HG02571 (cell line): Measurements from ENCODE around the gene METTL9.
"Not testable (repeated sequence)": the region's sequence is repeated elsewhere in the genome, so short reads cannot be mapped to it uniquely, and the experiment has no call there.

ENCODE experiments used
- ATAC-seq: cut with Tn5 transposase; IDR thresholded peaks from one replicate; pipeline ENCODE4 v1.9.1; 2021; ENCODE audit warnings: mild to moderate bottlenecking, moderate library complexity; ENCODE audit not compliant: unreplicated experiment

Gene METTL9

GRCh38 chr16:21599122-21600030 lies at the start of gene METTL9:
Gene METTL9, plus strand, starts transcription at chr16:21599577. Its CDS starts 157 bp downstream, at chr16:21599734.
- peak; percentile 90 for ATAC-seq

DNA sequence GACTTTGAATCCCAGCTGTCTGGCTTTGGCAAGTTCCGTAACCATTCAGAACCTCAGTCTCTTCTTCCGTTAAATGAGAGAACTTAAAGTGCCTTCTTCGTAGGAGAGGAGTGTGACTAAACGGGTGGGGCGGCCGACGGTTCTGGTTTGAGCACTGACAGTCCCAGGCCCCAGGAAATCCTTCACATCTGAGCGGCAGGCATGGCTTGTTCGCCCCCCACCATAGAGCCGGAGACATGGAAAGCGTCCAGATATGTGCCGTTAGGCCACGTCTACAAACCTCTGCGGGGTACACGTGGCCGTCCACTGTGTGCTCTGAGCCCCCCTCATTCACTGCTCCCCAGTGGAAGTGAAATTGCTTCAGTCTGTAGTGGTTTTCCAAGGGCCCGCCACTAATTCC lies 49.4 kb upstream of the METTL9 start:
- ATAC-seq, result not testable (repeated sequence)

- not testable (repeated sequence) for ATAC-seq
These were observed 48.9 kb upstream of the METTL9 start for GRCh38 chr16:21550435-21550834.

DNA sequence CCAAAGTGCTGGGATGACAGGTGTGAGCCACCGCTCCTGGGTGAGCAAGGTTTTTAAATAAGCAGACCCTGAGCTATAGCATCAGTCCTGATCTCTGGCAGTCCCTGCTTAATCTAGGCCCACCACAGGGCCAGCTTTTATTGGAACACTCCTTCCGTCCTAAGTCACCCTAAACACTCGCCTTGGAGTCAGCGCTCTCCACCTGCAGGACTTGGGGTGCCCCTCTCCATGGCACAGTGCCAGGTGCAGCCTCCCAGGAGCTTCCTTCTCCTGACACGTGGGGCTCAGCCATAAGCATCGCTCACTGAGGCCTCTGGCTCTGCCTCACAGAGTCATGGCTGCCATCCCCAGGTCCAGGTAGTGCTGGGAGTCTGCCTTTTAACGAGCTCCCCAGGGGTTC lies 48.3 kb upstream of the METTL9 start:
- not testable (repeated sequence) for ATAC-seq

DNA sequence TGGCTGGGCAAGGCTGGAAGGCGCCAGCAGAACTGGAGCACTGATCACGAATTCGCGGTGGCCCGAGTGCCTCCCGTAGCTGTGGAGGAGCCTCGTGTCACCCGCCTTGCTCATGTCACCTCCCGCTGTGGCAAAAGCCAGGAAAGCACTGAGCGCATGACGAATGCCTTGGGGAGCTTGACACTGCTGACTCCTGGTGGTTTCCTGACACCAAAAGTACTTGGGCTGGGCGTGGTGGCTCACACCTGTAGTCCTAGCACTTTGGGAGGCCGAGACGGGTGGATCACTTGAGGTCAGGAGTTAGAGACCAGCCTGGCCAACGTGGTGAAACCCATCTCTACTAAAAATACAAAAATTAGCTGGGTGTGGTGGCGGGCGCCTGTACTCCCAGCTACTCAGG lies 47.8 kb upstream of the METTL9 start:
- ATAC-seq, result not testable (repeated sequence)

GRCh38 chr16:21553481-21554296 lies 45.7 kb upstream of the METTL9 start:
- not testable (repeated sequence) for ATAC-seq

DNA sequence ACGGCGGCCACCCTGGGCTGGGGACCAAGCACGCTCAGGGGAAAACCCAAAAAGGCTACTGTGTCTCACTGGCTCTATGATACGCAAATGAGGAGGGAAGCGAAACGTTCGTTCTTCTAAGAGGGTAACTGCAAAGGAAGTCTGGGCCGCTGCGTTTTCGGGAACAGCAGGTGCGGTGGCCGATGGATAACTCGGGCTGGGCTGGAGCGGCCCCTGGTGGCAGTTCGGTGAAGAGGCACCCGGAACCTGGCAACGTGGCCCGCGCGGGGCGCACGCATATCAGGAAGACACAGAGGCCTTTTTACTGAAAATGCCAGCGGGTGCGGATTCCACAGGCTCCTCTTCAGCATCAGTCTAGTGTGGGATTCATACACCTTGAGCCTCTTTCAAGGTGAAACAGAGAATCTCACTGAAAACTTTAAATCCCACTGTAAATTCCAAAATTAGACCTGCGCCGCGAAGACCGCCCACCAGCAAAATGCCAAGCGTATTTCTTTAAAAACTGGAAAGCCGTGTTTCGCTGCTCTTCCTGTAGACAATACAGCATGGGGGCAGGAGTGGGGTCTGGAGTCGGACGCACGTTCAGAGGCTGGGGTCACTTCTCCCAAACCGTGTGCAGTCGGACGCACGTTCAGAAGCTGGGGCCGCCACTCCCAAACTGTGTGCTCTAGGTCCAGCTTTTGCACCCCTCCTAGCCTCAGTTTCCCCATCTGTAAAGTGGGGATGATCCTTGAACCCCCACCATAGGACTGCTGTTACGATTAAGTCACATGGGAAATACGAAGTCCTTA lies 44.4 kb upstream of the METTL9 start:
- ATAC-seq, result peak; percentile 94

DNA sequence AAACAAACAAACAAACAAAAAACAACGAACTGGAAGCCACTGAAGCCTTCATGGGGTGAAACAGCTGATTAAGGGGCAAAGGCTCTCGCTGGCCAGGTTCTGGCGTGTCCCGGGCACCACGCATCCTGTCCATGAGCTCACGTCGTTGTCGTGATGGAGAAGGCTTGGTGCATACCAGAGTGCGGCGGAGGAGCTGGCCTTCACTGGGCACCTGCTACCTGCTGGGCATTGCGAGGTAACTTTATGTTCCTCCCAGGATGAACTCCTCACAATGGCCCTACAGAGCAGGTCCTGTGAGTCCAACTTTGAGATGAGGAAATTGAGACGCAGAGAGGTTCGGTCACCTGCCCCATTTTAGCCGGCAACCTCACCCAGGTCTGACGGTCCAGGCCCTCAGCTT lies 43.8 kb upstream of the METTL9 start:
- not testable (repeated sequence) for ATAC-seq

DNA sequence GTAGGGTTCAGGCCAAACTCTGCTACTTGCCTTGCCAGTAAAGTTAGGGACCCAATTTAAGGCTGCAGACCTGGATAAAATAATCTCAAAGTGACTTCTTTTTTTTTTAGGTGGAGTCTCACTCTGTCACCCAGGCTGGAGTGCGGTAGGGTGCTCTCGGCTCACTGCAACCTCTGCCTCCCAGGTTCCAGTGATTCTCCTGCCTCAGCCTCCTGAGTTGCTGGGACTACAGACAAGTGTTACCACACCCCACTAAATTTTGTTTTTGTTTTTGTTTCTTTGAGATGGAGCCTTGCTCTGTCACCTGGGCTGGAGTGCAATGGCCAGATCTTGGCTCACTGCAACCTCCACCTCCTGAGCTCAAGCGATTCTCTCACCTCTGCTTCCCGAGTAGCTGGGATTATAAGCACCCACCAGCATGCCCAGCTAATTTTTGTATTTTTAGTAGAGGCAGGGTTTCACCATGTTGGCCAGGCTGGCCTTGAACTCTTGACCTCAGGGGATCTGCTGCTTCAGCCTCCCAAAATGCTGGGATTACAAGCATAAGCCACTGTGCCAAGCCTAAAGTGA lies 43.3 kb upstream of the METTL9 start:
- not testable (repeated sequence) for ATAC-seq

DNA sequence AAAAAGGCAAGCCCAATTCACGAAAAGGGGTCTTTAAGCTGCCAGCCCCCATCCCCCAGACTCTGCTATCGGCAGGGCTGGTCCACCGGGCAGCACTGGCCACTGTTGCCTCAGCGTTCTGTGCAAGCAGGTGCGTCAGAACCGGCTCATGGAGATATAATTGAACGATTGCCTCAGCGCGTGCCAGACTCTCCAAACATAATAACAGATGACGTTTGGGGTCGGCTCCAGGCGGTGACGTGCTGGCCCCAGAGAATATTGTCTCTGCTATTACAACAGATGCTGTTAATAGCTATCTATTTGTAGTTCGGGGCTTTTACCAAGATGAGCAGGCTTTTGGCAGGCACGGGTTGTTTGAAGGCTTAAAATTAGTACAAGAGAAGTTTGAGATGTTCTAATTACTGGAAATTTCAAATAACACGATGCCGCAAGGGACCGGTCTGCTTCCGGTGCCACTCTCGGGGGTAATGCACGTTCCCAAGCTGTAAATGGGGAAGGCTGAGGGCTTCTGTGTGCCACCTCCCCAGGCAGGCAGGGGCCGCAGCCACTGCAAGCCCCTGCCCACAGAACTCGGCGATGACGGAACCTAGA lies 42.6 kb upstream of the METTL9 start:
- ATAC-seq, result not testable (repeated sequence)

DNA sequence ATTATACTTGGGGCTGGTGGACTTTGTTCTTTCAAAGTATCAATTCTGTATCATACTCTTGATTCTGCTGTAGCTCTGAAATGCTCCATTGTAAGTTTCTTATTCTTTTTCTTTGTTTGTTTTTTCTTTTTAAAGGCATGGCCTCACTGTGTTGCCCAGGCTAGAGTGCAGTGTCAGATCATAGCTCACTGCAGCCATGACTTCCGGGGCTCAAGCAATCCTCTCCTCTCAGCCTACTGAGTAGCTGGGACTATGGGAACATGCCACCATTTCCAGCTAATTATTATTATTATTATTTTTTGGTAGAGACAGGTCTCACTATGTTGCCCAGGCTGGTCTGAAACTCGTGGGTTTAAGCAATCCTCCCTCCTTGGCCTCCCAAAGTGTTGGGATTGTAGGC lies 38.9 kb upstream of the METTL9 start:
- ATAC-seq, result no peak

DNA sequence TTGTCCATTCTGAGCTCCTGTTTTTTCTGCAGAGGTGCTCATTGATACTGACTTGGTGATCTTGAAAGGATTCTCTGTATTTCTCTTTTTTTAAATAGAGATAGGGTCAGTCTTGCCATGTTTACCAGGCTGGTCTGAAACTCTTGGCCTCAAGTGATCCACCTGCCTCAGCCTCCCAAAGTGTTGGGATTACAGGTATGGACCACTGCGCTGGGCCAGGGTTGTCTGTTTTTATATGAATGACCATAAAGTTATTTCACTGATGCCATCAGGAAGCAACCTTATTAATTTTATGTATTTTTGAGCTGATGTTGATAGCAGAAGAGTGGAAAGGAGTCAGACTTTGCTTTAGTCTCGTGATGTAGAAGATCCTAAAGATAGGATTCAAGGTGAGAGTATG lies 35.7 kb upstream of the METTL9 start:
- no peak for ATAC-seq

DNA sequence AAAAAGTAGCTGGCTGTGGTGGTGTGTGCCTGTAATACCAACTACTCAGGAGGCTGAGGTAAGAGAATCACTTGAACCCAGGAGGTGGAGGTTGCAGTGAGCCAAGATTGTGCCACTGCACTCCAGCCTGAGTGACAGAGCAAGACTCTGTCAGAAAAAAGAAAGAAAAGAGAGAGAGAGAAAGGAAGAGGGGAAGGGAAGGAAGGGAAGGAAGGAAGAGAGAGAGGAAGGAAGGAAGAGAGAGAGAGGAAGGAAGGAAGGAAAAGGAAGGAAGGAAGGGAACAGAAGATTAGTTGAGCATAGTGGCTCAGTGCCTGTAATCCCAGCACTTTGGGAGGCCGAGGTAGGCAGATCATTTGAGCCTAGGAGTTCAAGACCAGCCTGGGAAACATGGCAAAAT lies 35.0 kb upstream of the METTL9 start:
- ATAC-seq, result not testable (repeated sequence)

GRCh38 chr16:21565507-21565860 lies 33.9 kb upstream of the METTL9 start:
- no peak for ATAC-seq

GRCh38 chr16:21565861-21566669 lies 33.3 kb upstream of the METTL9 start:
- ATAC-seq, result no peak

GRCh38 chr16:21566891-21567414 lies 32.4 kb upstream of the METTL9 start:
- ATAC-seq, result no peak

DNA sequence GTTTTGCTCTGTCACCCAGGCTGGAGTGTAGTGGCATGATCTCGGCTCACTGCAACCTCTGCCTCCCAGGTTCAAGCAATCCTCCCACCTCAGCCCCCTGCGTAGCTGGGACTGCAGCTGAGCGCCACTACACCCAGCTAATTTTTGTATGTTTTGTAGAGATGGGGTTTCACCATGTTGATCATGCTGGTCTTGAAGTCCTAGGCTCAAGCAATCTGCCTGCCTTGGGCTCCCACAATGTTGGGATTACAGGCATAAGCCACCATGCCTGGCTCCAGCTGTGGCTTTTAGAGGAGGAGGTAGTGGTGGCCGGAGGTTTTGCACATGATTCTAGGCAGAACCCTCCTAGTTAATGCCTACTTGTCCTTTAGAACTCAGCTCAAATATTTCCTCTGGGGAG lies 31.9 kb upstream of the METTL9 start:
- ATAC-seq, result not testable (repeated sequence)

GRCh38 chr16:21568502-21569189 lies 30.7 kb upstream of the METTL9 start:
- no peak for ATAC-seq

DNA sequence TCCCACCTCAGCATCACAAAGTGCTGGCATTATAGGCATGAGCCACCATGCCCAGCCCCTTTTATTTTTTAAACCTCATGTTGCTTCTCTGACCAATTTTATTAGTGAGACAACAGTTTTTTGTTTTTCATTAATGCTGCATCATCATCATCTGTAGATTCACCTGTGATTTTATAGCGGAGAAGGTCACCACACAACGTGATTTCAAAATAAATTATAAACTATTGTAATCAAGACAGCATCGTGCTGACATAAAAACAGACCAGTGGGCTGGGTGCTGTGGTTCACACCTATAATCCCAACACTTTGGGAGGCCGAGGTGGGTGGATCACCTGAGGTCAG lies 28.7 kb upstream of the METTL9 start:
- no peak for ATAC-seq
